HAP-1 (cell line): ENCODE measurements around the gene MAPKAPK5.

Source experiments
- DNase-seq, 2 experiments: peaks; one replicate each; pipeline ENCODE4 v3.0.0-alpha.2; 2016 to 2020; ENCODE audit warnings: low spot score in 2 of 2
- H3K27me3 ChIP-seq: fragments of 250-450 bp; sonication (Bioruptor Pico); 2 replicates; pipeline ENCODE4 v1.5.1; 2020; ENCODE audit warnings: low read depth, mild to moderate bottlenecking, moderate library complexity
- H3K36me3 ChIP-seq: fragments of 250-450 bp; sonication (Bioruptor Pico); replicated peaks from 2 replicates; pipeline ENCODE4 v1.5.1; 2020; ENCODE audit warnings: mild to moderate bottlenecking
- H3K4me1 ChIP-seq: fragments of 250-450 bp; sonication (Bioruptor Pico); 2 replicates; pipeline ENCODE4 v1.5.1; 2020; ENCODE audit warnings: mild to moderate bottlenecking
- H3K4me3 ChIP-seq: fragments of 250-450 bp; sonication (Bioruptor Pico); 2 replicates; pipeline ENCODE4 v1.5.1; 2020; ENCODE audit warnings: mild to moderate bottlenecking, moderate library complexity
- H3K9me3 ChIP-seq: fragments of 250-450 bp; sonication (Bioruptor Pico); 2 replicates; pipeline ENCODE4 v1.5.1; 2020; ENCODE audit warnings: mild to moderate bottlenecking, moderate library complexity
- in situ Hi-C: fragments of 300-500 bp; cut with MboI; formaldehyde crosslinking; loops from 3 replicates; pipeline ENCODE4 v1.14.3; 2020; ENCODE audit warnings: low sequenced_read_pairs, inconsistent platforms, mixed read lengths

The MAPKAPK5 gene

DNA sequence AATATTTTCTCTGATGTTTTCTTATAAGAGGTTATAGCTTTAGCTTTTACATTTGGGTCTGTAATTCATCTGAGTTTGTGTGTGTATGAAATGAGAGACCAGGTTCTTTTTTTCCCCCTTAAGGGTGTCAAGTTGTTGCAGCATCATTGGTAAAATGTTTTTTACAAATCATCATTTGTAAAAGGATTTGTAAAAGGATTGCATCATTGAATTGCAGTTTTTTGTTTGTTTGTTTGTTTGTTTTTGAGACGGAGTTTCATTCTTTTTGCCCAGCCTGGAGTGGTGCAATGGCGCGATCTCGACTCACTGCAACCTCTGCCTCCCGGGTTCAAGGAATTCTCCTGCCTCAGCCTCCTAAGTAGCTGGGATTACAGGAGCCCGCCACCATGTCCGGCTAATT is 31.1 kb downstream of the MAPKAPK5 start:
- no peak overlapping the region for H3K4me3 ChIP-seq
- in situ Hi-C loops, result no loop called here
- peaks cover 71% of the 10 kb centered on the region for H3K36me3 ChIP-seq
- no peaks in the 10 kb centered on the region for H3K27me3 ChIP-seq
- peaks cover 12% of the 10 kb centered on the region for H3K4me1 ChIP-seq
- no peak for DNase-seq
- H3K9me3 ChIP-seq, result no peaks in the 10 kb centered on the region

DNA sequence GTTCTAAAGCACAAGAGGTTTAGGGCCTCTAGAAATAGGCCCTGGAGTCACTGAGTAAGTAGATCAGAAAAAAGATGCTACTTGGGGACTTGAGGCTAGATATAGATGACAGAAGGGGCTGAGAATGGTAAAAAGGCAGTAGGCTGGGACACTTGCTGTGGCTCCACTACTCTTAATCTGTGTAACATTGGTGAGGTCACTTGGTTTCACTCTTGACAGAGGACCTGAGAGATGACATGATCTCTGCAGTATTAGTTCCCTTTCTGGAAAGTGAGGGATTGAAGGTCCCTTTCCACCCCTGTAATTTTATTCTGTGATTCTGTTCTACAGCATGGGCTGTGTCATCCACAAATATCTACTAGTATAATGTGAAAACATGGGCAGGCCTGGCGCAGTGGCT is 39.7 kb downstream of the MAPKAPK5 start:
- DNase-seq, result no peak
- Histone ChIP-seq H3K9me3 (no peaks in the 10 kb centered on the region), H3K4me1 (no peaks in the 10 kb centered on the region), H3K36me3 (peaks cover 76% of the 10 kb centered on the region), H3K4me3 (no peak overlapping the region), H3K27me3 (no peaks in the 10 kb centered on the region)
- in situ Hi-C loops, result no loop called here

DNA sequence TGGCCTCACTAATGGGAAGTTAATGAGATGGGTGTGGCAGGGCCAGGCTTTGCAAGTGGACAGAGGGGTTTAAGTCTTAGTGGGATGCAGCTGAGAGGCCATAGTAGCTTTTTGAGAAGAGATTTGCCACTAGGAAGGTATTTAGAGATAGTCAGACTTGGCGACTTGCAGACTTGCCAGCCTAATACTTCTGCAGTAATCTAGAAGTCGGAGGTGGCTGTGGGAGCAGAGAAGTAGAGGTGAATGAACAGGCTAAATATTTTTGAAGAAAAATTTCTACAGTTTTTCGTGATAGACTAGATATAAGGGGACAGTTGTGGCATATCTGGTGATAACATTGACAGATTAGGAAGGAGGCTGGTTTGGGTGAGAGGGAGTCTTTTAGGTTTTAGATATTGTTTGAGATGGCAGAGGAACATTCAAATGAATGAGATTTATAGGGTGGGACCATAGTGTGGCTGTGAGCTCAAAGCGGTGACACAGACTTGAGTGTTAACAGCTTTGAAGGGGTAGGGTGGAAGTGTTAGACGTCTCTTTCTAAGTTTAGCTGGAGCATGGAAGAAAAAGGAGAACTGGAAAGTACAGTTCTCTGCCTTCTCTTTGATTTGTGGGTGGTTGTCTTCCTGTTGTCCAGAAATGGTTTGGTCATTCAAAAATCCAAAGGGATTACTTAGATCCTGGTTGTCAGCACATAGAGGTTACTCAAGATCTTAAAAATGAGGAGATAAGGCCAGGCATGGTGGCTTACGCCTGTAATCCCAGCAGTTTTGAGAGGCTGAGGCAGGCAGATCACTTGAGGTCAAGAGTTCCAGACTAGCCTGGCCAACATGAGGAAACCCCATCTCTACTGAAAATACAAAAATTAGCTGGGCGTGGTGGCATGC is 44.9 kb downstream of the MAPKAPK5 start:
- H3K27me3 ChIP-seq, result no peaks in the 10 kb centered on the region
- H3K36me3 ChIP-seq, result peaks cover 90% of the 10 kb centered on the region
- in situ Hi-C loops, result no loop called here
- DNase-seq, result no peak
- no peaks in the 10 kb centered on the region for H3K4me1 ChIP-seq
- H3K4me3 ChIP-seq, result no peak overlapping the region
- no peaks in the 10 kb centered on the region for H3K9me3 ChIP-seq

DNA sequence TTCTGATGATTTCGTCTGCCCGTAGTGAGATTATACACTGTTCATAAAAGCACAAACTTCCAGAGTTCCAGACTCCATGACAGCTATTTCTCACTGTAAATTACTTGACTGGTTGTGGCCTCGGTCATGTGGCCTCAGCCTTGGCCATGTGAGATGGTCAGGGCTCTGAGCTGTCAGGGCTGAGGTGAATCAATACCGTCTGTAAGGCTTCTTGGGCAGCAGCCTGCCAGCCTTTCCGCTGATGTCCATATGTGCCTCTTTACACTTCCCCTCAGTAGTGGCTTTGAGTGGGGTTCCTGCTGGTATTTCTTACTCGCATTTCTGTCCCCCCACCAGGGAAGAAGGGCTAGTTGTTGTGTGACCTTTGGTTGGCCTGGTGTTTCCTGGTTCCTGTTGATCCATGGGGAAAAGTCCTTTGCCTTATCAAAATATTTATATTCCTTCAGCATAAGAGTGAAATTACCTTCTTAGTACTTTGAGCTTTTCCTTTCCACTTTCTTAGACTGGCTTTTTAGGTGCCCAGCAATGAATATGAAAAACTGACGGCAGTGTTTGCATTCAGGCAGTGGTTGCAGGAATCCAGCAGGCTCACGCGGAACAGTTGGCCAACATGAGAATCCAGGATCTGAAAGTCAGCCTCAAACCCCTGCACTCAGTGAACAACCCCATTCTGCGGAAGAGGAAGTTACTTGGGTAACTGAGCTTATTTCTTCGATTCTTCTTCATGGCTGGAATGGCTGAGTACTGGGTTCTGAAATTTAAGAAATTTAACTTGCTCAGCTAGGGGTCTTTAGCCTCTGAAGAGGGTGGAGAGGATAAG is 46.1 kb downstream of the MAPKAPK5 start:
- no peak for DNase-seq
- peaks cover 92% of the 10 kb centered on the region for H3K36me3 ChIP-seq
- in situ Hi-C loops, result no loop called here
- no peaks in the 10 kb centered on the region for H3K27me3 ChIP-seq
- no peaks in the 10 kb centered on the region for H3K4me1 ChIP-seq
- H3K9me3 ChIP-seq, result no peaks in the 10 kb centered on the region
- H3K4me3 ChIP-seq, result no peak overlapping the region

DNA sequence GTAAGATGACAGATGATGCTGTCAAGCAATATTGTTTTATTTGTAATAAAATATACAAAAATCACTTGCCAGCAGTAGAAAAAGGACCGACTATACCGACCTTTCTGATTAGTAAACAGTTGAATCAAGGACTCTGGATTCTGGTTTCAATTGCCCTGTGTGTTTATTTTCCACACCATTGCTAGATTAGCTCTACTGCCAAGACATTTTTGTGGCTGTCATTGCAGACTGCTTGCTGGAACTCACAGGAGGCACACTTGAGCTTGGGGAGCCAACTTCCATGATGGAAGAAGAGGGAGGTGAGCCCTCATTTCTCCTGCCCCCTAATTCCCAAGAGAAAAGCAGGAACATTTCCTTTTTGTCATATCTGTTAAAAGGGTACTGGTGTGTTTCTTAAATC is 51.3 kb downstream of the MAPKAPK5 start:
- peaks cover 64% of the 10 kb centered on the region for H3K36me3 ChIP-seq
- no peak for DNase-seq
- H3K4me1 ChIP-seq, result no peaks in the 10 kb centered on the region
- H3K27me3 ChIP-seq, result no peaks in the 10 kb centered on the region
- in situ Hi-C loops, result no loop called here
- H3K9me3 ChIP-seq, result no peaks in the 10 kb centered on the region
- H3K4me3 ChIP-seq, result no peak overlapping the region

DNA sequence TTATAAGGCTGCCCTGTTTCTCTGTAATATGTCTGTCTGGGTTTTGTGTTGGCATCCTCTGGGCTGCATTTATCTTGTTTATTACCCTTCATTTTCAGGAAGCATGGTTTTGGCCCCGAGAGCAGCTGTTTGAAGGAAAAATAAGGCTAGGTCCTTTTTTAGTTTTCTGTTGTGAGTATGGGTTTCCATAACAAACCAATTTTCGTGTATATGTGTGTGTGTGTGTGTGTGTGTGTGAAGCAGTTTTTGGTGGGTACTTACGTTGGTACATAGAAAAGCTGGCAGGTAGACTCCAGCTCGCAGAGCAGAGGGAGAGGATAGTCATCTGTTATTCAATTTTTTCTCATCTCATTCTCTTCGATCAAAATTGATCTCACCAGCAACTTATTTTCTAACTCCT is 52.5 kb downstream of the MAPKAPK5 start:
- Histone ChIP-seq H3K4me3 (no peak overlapping the region), H3K4me1 (no peaks in the 10 kb centered on the region), H3K9me3 (no peaks in the 10 kb centered on the region), H3K27me3 (no peaks in the 10 kb centered on the region), H3K36me3 (peaks cover 51% of the 10 kb centered on the region)
- DNase-seq, result no peak
- in situ Hi-C loops, result no loop called here

DNA sequence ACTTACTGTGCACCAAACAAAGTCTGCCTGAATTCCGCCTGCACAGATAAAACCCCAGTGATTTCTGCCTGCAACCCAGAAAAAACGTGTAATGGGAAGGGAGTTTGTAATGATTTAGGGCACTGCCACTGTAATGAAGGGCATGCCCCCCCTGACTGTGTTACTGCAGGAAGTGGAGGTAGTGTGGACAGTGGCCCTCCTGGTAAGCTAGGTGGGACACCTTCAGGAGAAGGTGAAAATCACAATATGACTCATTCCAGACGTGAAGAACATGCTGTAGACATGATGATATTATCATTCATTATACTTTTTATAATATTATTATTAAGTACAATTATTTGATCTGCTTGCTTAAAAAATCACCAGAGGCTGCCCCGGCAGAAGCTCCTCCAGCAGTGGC is 59.2 kb downstream of the MAPKAPK5 start:
- Histone ChIP-seq H3K27me3 (no peaks in the 10 kb centered on the region), H3K4me1 (no peaks in the 10 kb centered on the region), H3K4me3 (no peak overlapping the region), H3K36me3 (peaks cover 8% of the 10 kb centered on the region), H3K9me3 (no peaks in the 10 kb centered on the region)
- DNase-seq, result no peak
- in situ Hi-C loops, result no loop called here

DNA sequence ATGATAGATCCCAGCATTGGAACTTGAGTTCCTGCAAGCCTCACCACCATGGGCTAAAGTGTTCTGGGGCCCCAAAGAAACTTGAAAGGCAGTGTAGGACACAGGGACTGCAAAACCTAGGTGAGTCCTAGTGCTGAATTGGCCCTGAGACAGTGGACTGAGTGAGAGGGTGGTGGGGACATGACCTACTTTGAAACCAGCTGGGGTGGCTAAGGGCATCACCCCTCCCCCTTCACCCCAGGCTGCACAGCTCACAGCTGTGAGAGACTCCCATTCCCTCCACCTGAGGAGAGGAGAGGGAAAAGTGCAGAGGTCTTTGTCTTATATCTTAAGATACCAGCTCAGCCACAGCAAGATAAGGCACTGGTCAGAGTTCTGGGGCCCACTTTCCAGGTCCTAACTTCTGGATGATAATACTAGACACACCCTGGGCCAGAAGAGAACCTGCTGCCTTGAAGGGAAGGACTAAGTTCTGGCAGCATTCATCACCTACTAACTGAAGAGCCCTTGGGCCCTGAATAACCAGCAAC is 62.5 kb downstream of the MAPKAPK5 start:
- Histone ChIP-seq H3K9me3 (peaks cover 10% of the 10 kb centered on the region), H3K4me3 (no peak overlapping the region), H3K4me1 (no peaks in the 10 kb centered on the region), H3K27me3 (no peaks in the 10 kb centered on the region), H3K36me3 (0 out of 2 replicates have a peak, but pooled peaks cover 2% of the 10 kb centered on the region)
- in situ Hi-C loops, result no loop called here
- no peak for DNase-seq

DNA sequence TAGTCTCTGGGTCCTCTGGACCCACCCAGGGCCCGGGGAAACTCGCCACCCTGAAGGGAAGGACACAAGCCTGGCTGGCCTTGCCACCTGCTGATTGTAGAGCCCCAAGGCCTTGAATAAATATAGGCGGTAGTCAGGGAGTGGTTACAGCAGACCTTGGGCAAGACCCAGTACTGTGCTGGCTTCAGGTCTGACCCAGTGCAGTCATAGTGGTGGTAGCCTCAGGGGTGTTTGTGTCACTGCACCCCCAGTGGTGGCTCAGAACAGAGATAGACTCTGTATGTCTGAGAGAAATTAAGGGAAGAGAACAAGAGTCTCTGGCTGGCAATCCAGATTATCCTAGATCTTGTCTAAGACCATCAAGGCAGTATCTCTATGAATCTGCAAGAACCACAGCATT is 63.5 kb downstream of the MAPKAPK5 start:
- Histone ChIP-seq H3K4me3 (no peak overlapping the region), H3K9me3 (peaks cover 12% of the 10 kb centered on the region), H3K4me1 (no peaks in the 10 kb centered on the region), H3K36me3 (0 out of 2 replicates have a peak, but pooled peaks cover 2% of the 10 kb centered on the region), H3K27me3 (no peaks in the 10 kb centered on the region)
- no peak for DNase-seq
- in situ Hi-C loops, result no loop called here

DNA sequence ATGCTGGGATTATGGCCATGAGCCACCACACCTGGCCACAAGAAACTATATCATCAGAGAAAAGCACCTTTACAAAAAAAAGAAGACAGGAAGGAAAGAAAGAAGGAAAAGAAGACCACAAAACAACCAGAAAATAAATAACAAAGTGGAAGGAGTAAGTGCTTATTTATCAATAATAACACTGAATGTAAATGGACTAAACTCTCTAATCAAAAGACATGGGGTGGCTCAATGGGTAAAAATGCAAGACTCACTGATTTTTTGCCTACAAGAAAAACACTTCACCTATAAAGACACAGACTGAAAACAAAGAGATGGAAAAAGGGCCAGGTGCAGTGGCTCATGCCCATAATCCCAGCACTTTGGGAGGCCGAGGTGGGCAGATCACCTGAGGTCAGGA is 65.7 kb downstream of the MAPKAPK5 start:
- in situ Hi-C loops, result no loop called here
- Histone ChIP-seq H3K36me3 (0 out of 2 replicates have a peak, but pooled peaks cover 2% of the 10 kb centered on the region), H3K4me3 (no peak overlapping the region), H3K27me3 (no peaks in the 10 kb centered on the region), H3K9me3 (peaks cover 12% of the 10 kb centered on the region), H3K4me1 (no peaks in the 10 kb centered on the region)
- no peak for DNase-seq

DNA sequence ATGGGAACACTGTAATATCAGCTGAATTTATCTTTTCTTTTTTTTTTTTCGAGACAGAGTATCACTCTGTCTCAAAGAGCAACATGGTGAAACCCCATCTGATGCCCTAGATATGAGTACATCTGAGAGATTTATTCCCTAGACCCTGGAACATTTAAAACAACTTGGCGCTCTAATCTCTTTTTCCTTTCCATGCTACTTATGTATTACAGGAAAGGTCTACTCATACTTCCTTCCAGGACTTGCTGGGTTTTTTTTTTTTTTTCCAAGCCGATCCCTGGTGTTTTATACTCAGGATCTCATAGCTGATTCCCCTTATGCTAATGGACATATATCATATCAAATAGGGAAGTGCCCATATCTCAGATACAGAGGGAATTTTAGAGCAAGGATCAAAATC is 83.1 kb downstream of the MAPKAPK5 start:
- Histone ChIP-seq H3K27me3 (no peaks in the 10 kb centered on the region), H3K36me3 (no peaks in the 10 kb centered on the region), H3K4me3 (no peak overlapping the region), H3K9me3 (no peaks in the 10 kb centered on the region), H3K4me1 (no peaks in the 10 kb centered on the region)
- in situ Hi-C loops, result loop anchor here (25.0 kb wide), 1 partner anchor 462 kb away; the partner anchor contains the start of gene HECTD4
- no peak for DNase-seq

DNA sequence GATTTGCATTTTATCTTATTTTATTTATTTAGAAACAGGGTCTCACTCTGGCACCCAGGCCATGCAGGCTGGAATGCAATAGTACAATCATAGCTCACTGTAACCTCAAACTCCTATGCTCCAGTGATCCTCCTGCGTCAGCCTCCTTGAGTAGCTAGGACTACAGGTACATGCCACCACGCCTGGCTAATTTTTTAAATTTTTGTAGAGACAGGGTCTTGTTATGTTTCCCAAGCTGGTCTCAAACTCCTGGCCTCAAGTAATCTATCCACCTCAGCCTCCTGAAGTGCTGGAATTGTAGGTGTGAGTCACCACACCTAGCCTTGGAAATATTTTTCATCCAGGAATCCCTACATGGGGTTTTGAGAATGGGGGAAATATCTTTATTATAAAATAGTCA is 84.6 kb downstream of the MAPKAPK5 start:
- H3K27me3 ChIP-seq, result no peaks in the 10 kb centered on the region
- no peaks in the 10 kb centered on the region for H3K9me3 ChIP-seq
- no peak for DNase-seq
- in situ Hi-C loops, result loop anchor here (25.0 kb wide), 1 partner anchor 461 kb away; the partner anchor contains the start of gene HECTD4
- no peaks in the 10 kb centered on the region for H3K36me3 ChIP-seq
- no peak overlapping the region for H3K4me3 ChIP-seq
- H3K4me1 ChIP-seq, result no peaks in the 10 kb centered on the region

DNA sequence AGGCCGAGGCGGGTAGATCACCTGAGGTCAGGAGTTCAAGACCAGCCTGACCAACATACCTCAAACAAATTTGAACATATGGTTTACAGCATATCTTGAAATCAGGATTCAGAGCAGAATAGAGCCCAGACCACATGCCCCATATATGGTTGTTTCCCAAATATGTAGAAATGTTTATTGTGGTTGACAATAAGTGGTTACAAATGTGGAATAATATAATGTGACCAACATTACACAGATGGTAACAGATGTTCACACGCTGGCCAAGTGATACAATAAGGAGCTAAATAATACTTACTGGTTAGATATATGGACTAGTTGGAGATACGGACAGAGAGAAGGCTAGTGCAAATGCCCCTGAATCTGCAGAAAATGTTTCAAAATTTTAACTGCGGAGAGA is 85.3 kb downstream of the MAPKAPK5 start:
- DNase-seq, result no peak
- no peaks in the 10 kb centered on the region for H3K36me3 ChIP-seq
- H3K27me3 ChIP-seq, result no peaks in the 10 kb centered on the region
- H3K4me1 ChIP-seq, result no peaks in the 10 kb centered on the region; the same call in 1 of the 2 replicates
- in situ Hi-C loops, result loop anchor here (25.0 kb wide), 1 partner anchor 460 kb away; the partner anchor contains the start of gene HECTD4
- no peaks in the 10 kb centered on the region for H3K9me3 ChIP-seq
- H3K4me3 ChIP-seq, result no peak overlapping the region
